Endothelial cell of umbilical vein (primary cell): ENCODE measurements around the gene FRMPD1. TPM values are rescaled to one million over a fixed set of nuclear protein-coding genes. Genes with fewer than 3 reads are reported as not detected.

Experiments
- BruUV-seq: library from RNA; stranded (reverse); fragments of 400-500 nt; replicated peaks from 2 replicates; lab custom pipeline; 2021; lab: Mats Ljungman, UMichigan
- CTCF ChIA-PET: fragments of 300-600, 350-600 bp; sonication (Branson Sonifier 250); formaldehyde crosslinking; loops from one replicate; lab custom pipeline; 2021; ENCODE audit warnings: antibody characterized with exemption, inconsistent platforms; lab: Charles Lee
- POLR2A ChIA-PET: fragments of 300-600, 350-600 bp; sonication (Branson Sonifier 250); formaldehyde crosslinking; loops from one replicate; lab custom pipeline; 2021; ENCODE audit warnings: antibody characterized with exemption, inconsistent platforms; lab: Charles Lee
- DNase-seq: peaks from one replicate; pipeline ENCODE4 v3.0.0-alpha.2; 2011; ENCODE audit warnings: low read depth, low spot score
- FAIRE-seq: peaks from 2 replicates; lab custom pipeline; 2011; peaks lifted over from hg19 to GRCh38; lab: Jason Lieb, UNC
- H2AFZ ChIP-seq: 2 replicates; pipeline ENCODE4 v1.6.0; 2012; ENCODE audit warnings: low read depth, low read length, control low read depth, inconsistent platforms
- H3K27ac ChIP-seq: 2 replicates; pipeline ENCODE4 v1.5.1; 2011; ENCODE audit warnings: low read depth, mild to moderate bottlenecking, control low read depth, low read length, moderate library complexity; ENCODE audit not compliant: insufficient read depth
- H3K27me3 ChIP-seq, 2 experiments: 2 replicates each; pipeline versions ENCODE4 v1.6.0 to v1.6.1; 2011; ENCODE audit warnings: low read length in 2 of 2, mixed read lengths in 1 of 2; ENCODE audit not compliant: control insufficient read depth in 2 of 2, insufficient read depth in 2 of 2
- H3K36me3 ChIP-seq, 2 experiments: 2 replicates in 1 of 2; 3 replicates in 1 of 2; pipeline ENCODE4 v1.5.1; 2011; ENCODE audit warnings: low read length in 2 of 2, mild to moderate bottlenecking in 1 of 2, moderate library complexity in 1 of 2; ENCODE audit not compliant: control insufficient read depth in 2 of 2, insufficient read depth in 2 of 2; ENCODE audit errors: extremely low read depth in 1 of 2
- H3K4me1 ChIP-seq: 3 replicates; pipeline ENCODE4 v1.5.1; 2011; ENCODE audit warnings: mild to moderate bottlenecking, low read length; ENCODE audit not compliant: control insufficient read depth, insufficient read depth; ENCODE audit errors: extremely low read depth
- H3K4me2 ChIP-seq: 2 replicates; pipeline ENCODE4 v1.6.1; 2011; ENCODE audit warnings: low read length, control low read depth, mixed read lengths; ENCODE audit not compliant: insufficient read depth
- H3K4me3 ChIP-seq, 3 experiments: fragments of 200-600 bp in 1 of 3; sonication (generic), shearing (Covaris generic) in 1 of 3; replicated peaks in 1 of 3; 2 replicates each; pipeline ENCODE4 v1.5.1; 2011 to 2016; ENCODE audit warnings: control low read depth in 3 of 3, low read length in 3 of 3, mild to moderate bottlenecking in 2 of 3, inconsistent platforms in 1 of 3, low read depth in 1 of 3, moderate library complexity in 1 of 3; ENCODE audit not compliant: insufficient read depth in 1 of 3
- H3K79me2 ChIP-seq: 2 replicates; pipeline ENCODE4 v1.6.0; 2012; ENCODE audit warnings: low read length, inconsistent platforms; ENCODE audit not compliant: control insufficient read depth, insufficient read depth
- H3K9ac ChIP-seq: replicated peaks from 2 replicates; pipeline ENCODE3; 2011; ENCODE audit warnings: low read length, control low read depth; ENCODE audit not compliant: insufficient read depth; ENCODE audit errors: extremely low read depth
- H3K9me1 ChIP-seq: replicated peaks from 3 replicates; pipeline ENCODE4 v1.6.0; 2011; ENCODE audit warnings: mild to moderate bottlenecking, low read length; ENCODE audit not compliant: control insufficient read depth, insufficient read depth; ENCODE audit errors: extremely low read depth
- H3K9me3 ChIP-seq: replicated peaks from 2 replicates; pipeline ENCODE4 v1.5.1; 2012; ENCODE audit warnings: low read length, inconsistent platforms; ENCODE audit not compliant: control insufficient read depth, insufficient read depth
- H4K20me1 ChIP-seq: replicated peaks from 2 replicates; pipeline ENCODE3; 2011; ENCODE audit warnings: mild to moderate bottlenecking, low read length; ENCODE audit not compliant: control insufficient read depth, insufficient read depth; ENCODE audit errors: extremely low read depth
- CTCF ChIP-seq, 2 donors: IDR thresholded peaks; 1 replicate in 1 of 2; 2 replicates in 1 of 2; pipeline ENCODE4 v1.5.1; 2011; ENCODE audit warnings: low read length in 2 of 2, mild to moderate bottlenecking in 2 of 2, moderate library complexity in 2 of 2, control low read depth in 1 of 2, inconsistent platforms in 1 of 2, low read depth in 1 of 2; ENCODE audit not compliant: insufficient read depth in 1 of 2; ENCODE audit errors: extremely low read depth in 1 of 2
- EZH2 ChIP-seq: IDR thresholded peaks from 2 replicates; pipeline ENCODE4 v1.6.1; 2012; ENCODE audit warnings: borderline replicate concordance, low read depth, mild to moderate bottlenecking, moderate library complexity, low read length, inconsistent platforms; ENCODE audit not compliant: severe bottlenecking
- FOS ChIP-seq: IDR thresholded peaks from 2 replicates; pipeline ENCODE4 v1.6.1; 2011; ENCODE audit warnings: mild to moderate bottlenecking, low read length, moderate library complexity, borderline replicate concordance; ENCODE audit not compliant: insufficient read depth
- GATA2 ChIP-seq: IDR thresholded peaks from 2 replicates; pipeline ENCODE4 v1.7.0; 2011; ENCODE audit warnings: low read depth, mild to moderate bottlenecking, moderate library complexity, mixed read lengths, low read length; ENCODE audit not compliant: insufficient read length, insufficient read depth
- JUN ChIP-seq: IDR thresholded peaks from 2 replicates; pipeline ENCODE4 v1.6.1; 2011; ENCODE audit warnings: borderline replicate concordance, low read depth; ENCODE audit not compliant: insufficient read length, insufficient read depth
- MAX ChIP-seq: IDR thresholded peaks from 2 replicates; pipeline ENCODE4 v1.6.1; 2011; ENCODE audit not compliant: insufficient read depth, insufficient read length
- MYC ChIP-seq: IDR thresholded peaks from one replicate; pipeline ENCODE4 v1.6.1; 2011; ENCODE audit warnings: mild to moderate bottlenecking, low read depth, low read length
- POLR2A ChIP-seq: IDR thresholded peaks from 2 replicates; pipeline ENCODE4 v1.6.1; 2012; ENCODE audit warnings: low read depth, mild to moderate bottlenecking, control low read depth, low read length
- POLR2AphosphoS5 ChIP-seq: IDR thresholded peaks from 2 replicates; pipeline ENCODE4 v1.6.1; 2012; ENCODE audit warnings: low read depth, mild to moderate bottlenecking, control low read depth, low read length, moderate library complexity; ENCODE audit not compliant: insufficient read depth
- dilution Hi-C: fragments of 300-500 bp; cut with MboI; formaldehyde crosslinking; loops from one replicate; pipeline ENCODE4 v1.15.0; 2019; ENCODE audit warnings: low sequenced_read_pairs; ENCODE audit not compliant: extremely low pct_ligation_motif_present
- intact Hi-C: fragments of 100-400 bp; cut with micrococcal nuclease; formaldehyde crosslinking; loops from one replicate; pipeline ENCODE4 v1.10.0; 2022
- polyA plus RNA-seq, 4 experiments: library from polyadenylated mRNA; depleted of rRNA in 3 of 4; stranded (reverse) in 3 of 4; unstranded in 1 of 4; fragments of >200 nt; gene quantifications; 2 replicates each; pipeline versions ENCODE4 v1.2.1 to v1.2.3, GENCODE V29; 2011 to 2012; ENCODE audit warnings: missing spikeins in 1 of 4
- total RNA-seq: library from RNA; stranded (reverse); gene quantifications from 2 replicates; pipeline ENCODE4 v1.2.3, GENCODE V29; 2021

Gene FRMPD1
- total and polyA plus RNA-seq, 2 donors (not counting 3 experiments of a cell fraction or from before 2014, with no cell fraction given) = not detected

- Histone ChIP-seq H4K20me1 (no peaks in the 10 kb centered on the region), H3K9me1 (no peaks in the 10 kb centered on the region), H3K36me3 (no peaks in the 10 kb centered on the region), H3K4me2 (no peak overlapping the region), H3K27me3 (peaks cover 15 to 17% of the 10 kb centered on the region in 2 experiments), H3K4me3 (no peak overlapping the region), H3K79me2 (no peaks in the 10 kb centered on the region), H3K9me3 (no peaks in the 10 kb centered on the region), H3K4me1 (no peaks in the 10 kb centered on the region), H2AFZ (no peak overlapping the region), H3K27ac (no peak overlapping the region), H3K9ac (no peak overlapping the region)
- no TSS peak for BruUV-seq
- no peak for DNase-seq
- ChIA-PET CTCF (interaction anchor here (0.9 kb wide), 1 partner anchor 13 kb away, joined by 4 read pairs; no protein-coding TSS in a partner anchor), POLR2A (no interaction called here)
- dilution Hi-C loops = no loop called here
- intact Hi-C loops = no loop called here
- no peak for FAIRE-seq
- TF ChIP-seq MAX = no peak
- TF ChIP-seq JUN = no peak
- no peak for TF ChIP-seq EZH2
- TF ChIP-seq MYC = no peak
- no peak for TF ChIP-seq POLR2A
- no peak for TF ChIP-seq CTCF (IDR thresholded peaks at IDR 0.05; ENCODE audit: extremely low read depth in 1 of 2, insufficient read depth in 1 of 2, low read depth in 1 of 2, low read length in 2 of 2)
- no peak for TF ChIP-seq FOS
- TF ChIP-seq POLR2AphosphoS5 = no peak
- no peak for TF ChIP-seq GATA2
These were observed 38.8 kb upstream of the FRMPD1 start for GRCh38 chr9:37611961-37612360.
